ENCODE data around the gene PMM2. TPM values are rescaled to one million over a fixed set of nuclear protein-coding genes. Genes with fewer than 3 reads are reported as not detected.
A peak's percentile ranks its signal among the peaks of the same experiment; 100 is the strongest.

The PMM2 gene
- total RNA-seq, 1 experiment from 2014 or later = 53.8 TPM

DNA sequence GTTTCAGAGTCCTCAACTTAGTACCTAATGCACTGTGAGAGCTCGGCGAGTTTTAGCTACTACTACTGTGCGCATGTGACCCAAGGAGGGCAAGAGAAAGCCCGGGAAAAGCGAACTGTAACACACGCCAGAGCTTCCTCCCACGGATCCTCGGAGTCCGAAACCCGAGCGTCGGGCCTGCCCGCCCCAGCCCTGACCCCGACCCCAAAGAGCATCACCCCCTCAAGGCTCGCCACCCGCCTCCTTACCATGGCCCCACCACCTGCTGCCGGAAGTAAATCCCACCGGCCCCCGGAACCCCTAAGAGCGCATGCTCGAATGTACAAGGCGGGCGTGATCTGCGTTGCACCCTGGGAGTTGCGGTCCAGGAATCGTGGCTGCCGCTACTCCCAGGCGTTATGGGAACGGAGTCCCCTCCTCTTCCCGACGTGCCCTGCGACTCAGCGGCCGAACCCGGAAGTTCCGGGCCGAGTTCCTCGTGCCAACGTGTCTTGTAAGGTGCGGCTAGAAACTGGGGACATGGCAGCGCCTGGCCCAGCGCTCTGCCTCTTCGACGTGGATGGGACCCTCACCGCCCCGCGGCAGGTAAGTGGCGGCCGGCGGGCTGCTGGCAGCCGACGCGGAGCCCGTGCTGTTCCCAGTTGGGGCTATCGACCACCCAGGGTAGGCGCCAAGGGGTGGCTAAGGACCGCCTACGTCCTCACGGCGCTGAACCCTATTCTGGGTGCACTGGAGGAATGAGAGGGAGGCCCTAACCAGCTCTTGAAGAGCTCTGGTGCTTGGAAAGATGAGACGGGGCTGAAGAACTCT lies at the start of gene PMM2, which contains the start of gene TMEM186 (continued):
- TF ChIP-seq, protein P1, sequence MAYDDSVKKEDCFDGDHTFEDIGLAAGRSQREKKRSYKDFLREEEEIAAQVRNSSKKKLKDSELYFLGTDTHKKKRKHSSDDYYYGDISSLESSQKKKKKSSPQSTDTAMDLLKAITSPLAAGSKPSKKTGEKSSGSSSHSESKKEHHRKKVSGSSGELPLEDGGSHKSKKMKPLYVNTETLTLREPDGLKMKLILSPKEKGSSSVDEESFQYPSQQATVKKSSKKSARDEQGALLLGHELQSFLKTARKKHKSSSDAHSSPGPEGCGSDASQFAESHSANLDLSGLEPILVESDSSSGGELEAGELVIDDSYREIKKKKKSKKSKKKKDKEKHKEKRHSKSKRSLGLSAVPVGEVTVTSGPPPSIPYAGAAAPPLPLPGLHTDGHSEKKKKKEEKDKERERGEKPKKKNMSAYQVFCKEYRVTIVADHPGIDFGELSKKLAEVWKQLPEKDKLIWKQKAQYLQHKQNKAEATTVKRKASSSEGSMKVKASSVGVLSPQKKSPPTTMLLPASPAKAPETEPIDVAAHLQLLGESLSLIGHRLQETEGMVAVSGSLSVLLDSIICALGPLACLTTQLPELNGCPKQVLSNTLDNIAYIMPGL (CRISPR knock-in tag; IDR thresholded peaks at IDR 0.05) = 0 out of 2 replicates have a peak, but pooled peaks have one; percentile 32
- no peak for TF ChIP-seq NR3C1 (CRISPR knock-in tag; conservative IDR thresholded peaks at IDR 0.05; ENCODE audit: low read depth)
- TF ChIP-seq, protein P2, sequence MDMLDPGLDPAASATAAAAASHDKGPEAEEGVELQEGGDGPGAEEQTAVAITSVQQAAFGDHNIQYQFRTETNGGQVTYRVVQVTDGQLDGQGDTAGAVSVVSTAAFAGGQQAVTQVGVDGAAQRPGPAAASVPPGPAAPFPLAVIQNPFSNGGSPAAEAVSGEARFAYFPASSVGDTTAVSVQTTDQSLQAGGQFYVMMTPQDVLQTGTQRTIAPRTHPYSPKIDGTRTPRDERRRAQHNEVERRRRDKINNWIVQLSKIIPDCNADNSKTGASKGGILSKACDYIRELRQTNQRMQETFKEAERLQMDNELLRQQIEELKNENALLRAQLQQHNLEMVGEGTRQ (CRISPR knock-in tag; IDR thresholded peaks at IDR 0.05) = peak; percentile 73
- peak; percentile 97 for TF ChIP-seq FOXK1 (CRISPR knock-in tag; IDR thresholded peaks at IDR 0.05)
- no peak for TF ChIP-seq ZNF121 (CRISPR knock-in tag; IDR thresholded peaks at IDR 0.05)
- TF ChIP-seq KAT7 (CRISPR knock-in tag; IDR thresholded peaks at IDR 0.05; ENCODE audit: borderline replicate concordance) = 0 out of 2 replicates have a peak, but pooled peaks have one; percentile 70
- TF ChIP-seq GRHL2 (CRISPR knock-in tag; IDR thresholded peaks at IDR 0.05; ENCODE audit: insufficient replicate concordance, severe bottlenecking) = no peak
- TF ChIP-seq FOXJ3 (CRISPR knock-in tag; IDR thresholded peaks at IDR 0.05; ENCODE audit: borderline replicate concordance) = 0 out of 2 replicates have a peak, but pooled peaks have one; percentile 49
- TF ChIP-seq, protein P3, sequence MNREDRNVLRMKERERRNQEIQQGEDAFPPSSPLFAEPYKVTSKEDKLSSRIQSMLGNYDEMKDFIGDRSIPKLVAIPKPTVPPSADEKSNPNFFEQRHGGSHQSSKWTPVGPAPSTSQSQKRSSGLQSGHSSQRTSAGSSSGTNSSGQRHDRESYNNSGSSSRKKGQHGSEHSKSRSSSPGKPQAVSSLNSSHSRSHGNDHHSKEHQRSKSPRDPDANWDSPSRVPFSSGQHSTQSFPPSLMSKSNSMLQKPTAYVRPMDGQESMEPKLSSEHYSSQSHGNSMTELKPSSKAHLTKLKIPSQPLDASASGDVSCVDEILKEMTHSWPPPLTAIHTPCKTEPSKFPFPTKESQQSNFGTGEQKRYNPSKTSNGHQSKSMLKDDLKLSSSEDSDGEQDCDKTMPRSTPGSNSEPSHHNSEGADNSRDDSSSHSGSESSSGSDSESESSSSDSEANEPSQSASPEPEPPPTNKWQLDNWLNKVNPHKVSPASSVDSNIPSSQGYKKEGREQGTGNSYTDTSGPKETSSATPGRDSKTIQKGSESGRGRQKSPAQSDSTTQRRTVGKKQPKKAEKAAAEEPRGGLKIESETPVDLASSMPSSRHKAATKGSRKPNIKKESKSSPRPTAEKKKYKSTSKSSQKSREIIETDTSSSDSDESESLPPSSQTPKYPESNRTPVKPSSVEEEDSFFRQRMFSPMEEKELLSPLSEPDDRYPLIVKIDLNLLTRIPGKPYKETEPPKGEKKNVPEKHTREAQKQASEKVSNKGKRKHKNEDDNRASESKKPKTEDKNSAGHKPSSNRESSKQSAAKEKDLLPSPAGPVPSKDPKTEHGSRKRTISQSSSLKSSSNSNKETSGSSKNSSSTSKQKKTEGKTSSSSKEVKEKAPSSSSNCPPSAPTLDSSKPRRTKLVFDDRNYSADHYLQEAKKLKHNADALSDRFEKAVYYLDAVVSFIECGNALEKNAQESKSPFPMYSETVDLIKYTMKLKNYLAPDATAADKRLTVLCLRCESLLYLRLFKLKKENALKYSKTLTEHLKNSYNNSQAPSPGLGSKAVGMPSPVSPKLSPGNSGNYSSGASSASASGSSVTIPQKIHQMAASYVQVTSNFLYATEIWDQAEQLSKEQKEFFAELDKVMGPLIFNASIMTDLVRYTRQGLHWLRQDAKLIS (CRISPR knock-in tag; IDR thresholded peaks at IDR 0.05; ENCODE audit: borderline replicate concordance) = no peak
- TF ChIP-seq RELA (CRISPR knock-in tag; IDR thresholded peaks at IDR 0.05; ENCODE audit: borderline replicate concordance) = no peak
- TF ChIP-seq, protein P4, sequence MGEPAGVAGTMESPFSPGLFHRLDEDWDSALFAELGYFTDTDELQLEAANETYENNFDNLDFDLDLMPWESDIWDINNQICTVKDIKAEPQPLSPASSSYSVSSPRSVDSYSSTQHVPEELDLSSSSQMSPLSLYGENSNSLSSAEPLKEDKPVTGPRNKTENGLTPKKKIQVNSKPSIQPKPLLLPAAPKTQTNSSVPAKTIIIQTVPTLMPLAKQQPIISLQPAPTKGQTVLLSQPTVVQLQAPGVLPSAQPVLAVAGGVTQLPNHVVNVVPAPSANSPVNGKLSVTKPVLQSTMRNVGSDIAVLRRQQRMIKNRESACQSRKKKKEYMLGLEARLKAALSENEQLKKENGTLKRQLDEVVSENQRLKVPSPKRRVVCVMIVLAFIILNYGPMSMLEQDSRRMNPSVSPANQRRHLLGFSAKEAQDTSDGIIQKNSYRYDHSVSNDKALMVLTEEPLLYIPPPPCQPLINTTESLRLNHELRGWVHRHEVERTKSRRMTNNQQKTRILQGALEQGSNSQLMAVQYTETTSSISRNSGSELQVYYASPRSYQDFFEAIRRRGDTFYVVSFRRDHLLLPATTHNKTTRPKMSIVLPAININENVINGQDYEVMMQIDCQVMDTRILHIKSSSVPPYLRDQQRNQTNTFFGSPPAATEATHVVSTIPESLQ (CRISPR knock-in tag; IDR thresholded peaks at IDR 0.05) = no peak
- TF ChIP-seq, protein P5, sequence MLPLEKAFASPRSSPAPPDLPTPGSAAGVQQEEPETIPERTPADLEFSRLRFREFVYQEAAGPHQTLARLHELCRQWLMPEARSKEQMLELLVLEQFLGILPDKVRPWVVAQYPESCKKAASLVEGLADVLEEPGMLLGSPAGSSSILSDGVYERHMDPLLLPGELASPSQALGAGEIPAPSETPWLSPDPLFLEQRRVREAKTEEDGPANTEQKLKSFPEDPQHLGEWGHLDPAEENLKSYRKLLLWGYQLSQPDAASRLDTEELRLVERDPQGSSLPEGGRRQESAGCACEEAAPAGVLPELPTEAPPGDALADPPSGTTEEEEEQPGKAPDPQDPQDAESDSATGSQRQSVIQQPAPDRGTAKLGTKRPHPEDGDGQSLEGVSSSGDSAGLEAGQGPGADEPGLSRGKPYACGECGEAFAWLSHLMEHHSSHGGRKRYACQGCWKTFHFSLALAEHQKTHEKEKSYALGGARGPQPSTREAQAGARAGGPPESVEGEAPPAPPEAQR (CRISPR knock-in tag; IDR thresholded peaks at IDR 0.05) = no peak
- TF ChIP-seq, protein P6, sequence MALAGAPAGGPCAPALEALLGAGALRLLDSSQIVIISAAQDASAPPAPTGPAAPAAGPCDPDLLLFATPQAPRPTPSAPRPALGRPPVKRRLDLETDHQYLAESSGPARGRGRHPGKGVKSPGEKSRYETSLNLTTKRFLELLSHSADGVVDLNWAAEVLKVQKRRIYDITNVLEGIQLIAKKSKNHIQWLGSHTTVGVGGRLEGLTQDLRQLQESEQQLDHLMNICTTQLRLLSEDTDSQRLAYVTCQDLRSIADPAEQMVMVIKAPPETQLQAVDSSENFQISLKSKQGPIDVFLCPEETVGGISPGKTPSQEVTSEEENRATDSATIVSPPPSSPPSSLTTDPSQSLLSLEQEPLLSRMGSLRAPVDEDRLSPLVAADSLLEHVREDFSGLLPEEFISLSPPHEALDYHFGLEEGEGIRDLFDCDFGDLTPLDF (CRISPR knock-in tag; IDR thresholded peaks at IDR 0.05) = peak; percentile 18; the same call in 1 of the 2 replicates
- TF ChIP-seq, protein P7, sequence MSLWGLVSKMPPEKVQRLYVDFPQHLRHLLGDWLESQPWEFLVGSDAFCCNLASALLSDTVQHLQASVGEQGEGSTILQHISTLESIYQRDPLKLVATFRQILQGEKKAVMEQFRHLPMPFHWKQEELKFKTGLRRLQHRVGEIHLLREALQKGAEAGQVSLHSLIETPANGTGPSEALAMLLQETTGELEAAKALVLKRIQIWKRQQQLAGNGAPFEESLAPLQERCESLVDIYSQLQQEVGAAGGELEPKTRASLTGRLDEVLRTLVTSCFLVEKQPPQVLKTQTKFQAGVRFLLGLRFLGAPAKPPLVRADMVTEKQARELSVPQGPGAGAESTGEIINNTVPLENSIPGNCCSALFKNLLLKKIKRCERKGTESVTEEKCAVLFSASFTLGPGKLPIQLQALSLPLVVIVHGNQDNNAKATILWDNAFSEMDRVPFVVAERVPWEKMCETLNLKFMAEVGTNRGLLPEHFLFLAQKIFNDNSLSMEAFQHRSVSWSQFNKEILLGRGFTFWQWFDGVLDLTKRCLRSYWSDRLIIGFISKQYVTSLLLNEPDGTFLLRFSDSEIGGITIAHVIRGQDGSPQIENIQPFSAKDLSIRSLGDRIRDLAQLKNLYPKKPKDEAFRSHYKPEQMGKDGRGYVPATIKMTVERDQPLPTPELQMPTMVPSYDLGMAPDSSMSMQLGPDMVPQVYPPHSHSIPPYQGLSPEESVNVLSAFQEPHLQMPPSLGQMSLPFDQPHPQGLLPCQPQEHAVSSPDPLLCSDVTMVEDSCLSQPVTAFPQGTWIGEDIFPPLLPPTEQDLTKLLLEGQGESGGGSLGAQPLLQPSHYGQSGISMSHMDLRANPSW (CRISPR knock-in tag; conservative IDR thresholded peaks at IDR 0.05; ENCODE audit: low read depth) = no peak
- TF ChIP-seq, protein P8, sequence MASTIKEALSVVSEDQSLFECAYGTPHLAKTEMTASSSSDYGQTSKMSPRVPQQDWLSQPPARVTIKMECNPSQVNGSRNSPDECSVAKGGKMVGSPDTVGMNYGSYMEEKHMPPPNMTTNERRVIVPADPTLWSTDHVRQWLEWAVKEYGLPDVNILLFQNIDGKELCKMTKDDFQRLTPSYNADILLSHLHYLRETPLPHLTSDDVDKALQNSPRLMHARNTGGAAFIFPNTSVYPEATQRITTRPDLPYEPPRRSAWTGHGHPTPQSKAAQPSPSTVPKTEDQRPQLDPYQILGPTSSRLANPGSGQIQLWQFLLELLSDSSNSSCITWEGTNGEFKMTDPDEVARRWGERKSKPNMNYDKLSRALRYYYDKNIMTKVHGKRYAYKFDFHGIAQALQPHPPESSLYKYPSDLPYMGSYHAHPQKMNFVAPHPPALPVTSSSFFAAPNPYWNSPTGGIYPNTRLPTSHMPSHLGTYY (CRISPR knock-in tag; IDR thresholded peaks at IDR 0.05) = no peak
- TF ChIP-seq, protein P9, sequence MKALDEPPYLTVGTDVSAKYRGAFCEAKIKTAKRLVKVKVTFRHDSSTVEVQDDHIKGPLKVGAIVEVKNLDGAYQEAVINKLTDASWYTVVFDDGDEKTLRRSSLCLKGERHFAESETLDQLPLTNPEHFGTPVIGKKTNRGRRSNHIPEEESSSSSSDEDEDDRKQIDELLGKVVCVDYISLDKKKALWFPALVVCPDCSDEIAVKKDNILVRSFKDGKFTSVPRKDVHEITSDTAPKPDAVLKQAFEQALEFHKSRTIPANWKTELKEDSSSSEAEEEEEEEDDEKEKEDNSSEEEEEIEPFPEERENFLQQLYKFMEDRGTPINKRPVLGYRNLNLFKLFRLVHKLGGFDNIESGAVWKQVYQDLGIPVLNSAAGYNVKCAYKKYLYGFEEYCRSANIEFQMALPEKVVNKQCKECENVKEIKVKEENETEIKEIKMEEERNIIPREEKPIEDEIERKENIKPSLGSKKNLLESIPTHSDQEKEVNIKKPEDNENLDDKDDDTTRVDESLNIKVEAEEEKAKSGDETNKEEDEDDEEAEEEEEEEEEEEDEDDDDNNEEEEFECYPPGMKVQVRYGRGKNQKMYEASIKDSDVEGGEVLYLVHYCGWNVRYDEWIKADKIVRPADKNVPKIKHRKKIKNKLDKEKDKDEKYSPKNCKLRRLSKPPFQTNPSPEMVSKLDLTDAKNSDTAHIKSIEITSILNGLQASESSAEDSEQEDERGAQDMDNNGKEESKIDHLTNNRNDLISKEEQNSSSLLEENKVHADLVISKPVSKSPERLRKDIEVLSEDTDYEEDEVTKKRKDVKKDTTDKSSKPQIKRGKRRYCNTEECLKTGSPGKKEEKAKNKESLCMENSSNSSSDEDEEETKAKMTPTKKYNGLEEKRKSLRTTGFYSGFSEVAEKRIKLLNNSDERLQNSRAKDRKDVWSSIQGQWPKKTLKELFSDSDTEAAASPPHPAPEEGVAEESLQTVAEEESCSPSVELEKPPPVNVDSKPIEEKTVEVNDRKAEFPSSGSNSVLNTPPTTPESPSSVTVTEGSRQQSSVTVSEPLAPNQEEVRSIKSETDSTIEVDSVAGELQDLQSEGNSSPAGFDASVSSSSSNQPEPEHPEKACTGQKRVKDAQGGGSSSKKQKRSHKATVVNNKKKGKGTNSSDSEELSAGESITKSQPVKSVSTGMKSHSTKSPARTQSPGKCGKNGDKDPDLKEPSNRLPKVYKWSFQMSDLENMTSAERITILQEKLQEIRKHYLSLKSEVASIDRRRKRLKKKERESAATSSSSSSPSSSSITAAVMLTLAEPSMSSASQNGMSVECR (CRISPR knock-in tag; IDR thresholded peaks at IDR 0.05; ENCODE audit: borderline replicate concordance) = peak; percentile 98
